ENCODE measurements around the gene MITF.

Gene MITF

GRCh38 chr3:69842789-69843188, 103.5 kb downstream of the MITF start:
- DNase-seq: no peak

- DNase-seq: no peak
These were observed 105.4 kb downstream of the MITF start for GRCh38 chr3:69844706-69845105.

DNA sequence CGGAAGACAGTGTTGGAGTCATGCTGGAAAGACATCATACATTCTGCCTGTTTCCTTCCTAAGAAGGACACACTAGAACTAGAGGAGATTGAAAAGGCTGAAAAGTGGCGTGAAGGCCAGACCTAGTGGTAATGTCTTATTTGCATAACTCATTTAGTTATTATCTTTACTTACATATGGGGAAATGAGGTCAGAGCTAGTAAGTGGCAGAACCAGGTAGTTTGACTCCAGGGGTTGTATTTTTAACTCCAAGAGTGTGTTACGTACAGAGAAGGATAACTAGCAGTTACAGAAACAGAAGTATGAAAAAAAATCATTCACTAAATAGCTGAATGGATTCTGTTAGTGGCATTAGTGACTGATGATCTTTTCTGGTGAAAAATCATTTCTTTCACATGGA, 108.0 kb downstream of the MITF start:
- DNase-seq: no peak

DNA sequence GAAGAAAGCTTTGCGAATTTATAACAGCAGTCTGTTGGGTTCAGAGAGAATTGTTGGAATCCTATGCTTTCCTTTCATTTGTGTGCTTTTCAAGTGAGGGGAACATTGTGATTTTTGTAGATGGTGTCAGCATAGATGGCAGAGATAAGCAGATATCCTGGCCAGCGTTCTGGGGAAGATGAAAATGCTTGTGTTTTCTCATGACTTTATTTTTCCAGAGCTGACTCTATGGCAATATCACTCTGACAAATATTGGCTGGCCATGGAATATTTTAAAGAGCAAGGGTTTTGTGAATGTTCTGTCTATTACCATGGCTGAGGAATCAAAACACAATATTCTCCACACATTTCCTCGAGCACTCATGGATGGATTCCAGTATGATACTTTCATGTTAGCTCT, 108.8 kb downstream of the MITF start:
- DNase-seq: no peak

GRCh38 chr3:69850849-69851248, 111.6 kb downstream of the MITF start:
- DNase-seq: no peak

- no peak for DNase-seq
These were observed 113.8 kb downstream of the MITF start for GRCh38 chr3:69853027-69853426.

DNA sequence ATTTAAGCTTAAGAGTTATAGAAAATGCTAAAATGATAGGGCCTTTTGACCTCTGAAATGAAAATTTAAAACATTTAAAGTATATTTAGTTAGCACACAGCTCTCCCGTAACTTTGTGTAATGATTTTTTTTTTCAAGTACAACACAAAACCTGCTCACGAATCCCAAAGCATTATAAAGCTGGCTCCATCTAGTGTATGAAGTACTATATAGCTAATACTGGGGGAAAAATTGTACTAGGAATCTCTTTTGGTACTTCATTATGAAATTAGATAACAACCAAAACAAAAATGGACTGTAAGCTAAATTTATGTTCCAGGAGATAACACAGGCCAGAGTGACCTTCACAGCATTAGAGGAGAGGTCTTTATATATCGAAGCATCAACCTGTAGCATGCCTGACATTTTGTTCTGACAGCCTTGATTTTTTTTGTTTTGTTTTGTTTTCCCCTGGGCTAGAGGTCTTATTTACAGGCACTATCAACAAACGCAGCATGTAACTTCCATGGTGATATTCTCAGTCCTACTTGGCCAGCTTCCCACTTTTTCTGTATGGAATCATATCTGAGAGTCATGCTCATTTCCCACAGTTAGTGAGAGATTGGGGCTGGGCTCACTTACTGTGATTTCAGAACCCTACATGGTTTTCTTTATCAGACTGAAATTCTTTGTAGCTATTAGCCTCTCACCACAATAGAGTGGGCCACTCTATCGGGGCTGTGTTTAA, 116.3 kb downstream of the MITF start:
- DNase-seq: no peak

DNA sequence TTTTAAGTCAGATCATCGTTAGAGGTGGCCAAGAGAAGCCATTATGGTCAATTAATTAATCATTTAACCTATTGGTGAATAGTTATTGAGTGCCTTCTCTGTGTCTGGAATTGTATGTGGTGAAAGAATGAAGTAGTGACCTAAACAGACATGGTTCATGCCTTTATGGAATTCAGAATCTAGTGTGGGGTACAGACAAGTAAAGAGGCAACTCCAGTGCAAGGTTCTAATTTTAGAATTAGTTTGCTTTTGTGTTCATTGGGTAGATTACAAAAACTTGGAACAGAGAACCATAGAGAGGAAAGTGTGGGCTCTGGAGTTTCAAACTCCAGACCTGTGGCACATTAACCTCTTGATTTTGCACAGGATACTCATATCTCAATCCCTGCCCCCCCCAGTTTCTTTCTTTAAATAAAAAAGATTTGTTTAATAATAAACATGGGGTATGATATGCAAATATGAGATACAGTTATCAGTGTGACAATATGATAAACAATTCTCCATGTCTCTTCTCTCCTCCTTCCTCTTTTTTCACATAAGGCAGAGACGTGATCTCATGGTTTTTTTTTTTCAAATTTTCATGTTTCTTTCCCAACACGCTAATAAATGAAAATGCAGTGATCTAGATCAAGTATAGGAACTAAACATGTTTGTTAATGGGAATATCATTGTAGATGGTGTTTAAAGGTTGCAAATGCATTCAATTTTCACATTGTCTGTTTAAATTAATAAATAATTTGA, 117.9 kb downstream of the MITF start:
- no peak for DNase-seq

DNA sequence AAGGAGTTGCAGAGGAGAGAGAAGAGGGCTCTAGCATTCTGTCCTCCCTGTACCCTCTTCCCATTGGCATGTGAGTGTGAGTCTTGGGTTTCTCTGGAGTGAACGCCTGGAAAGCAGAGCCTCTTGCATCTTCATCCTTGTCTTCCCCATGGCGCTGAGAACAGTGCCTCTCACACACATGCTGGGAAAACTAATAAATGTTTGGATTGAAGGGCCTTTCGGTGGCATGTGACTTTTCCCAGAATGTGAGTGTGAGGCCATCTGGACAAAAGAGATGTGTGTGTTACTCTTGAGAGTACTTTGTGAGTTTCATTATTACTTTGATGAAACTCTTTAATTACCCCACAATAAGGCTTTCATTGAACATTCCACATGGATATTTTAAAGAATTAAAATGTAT, 122.3 kb downstream of the MITF start:
- no peak for DNase-seq

- DNase-seq: no peak
These were observed 124.9 kb downstream of the MITF start for GRCh38 chr3:69864141-69864540.

DNA sequence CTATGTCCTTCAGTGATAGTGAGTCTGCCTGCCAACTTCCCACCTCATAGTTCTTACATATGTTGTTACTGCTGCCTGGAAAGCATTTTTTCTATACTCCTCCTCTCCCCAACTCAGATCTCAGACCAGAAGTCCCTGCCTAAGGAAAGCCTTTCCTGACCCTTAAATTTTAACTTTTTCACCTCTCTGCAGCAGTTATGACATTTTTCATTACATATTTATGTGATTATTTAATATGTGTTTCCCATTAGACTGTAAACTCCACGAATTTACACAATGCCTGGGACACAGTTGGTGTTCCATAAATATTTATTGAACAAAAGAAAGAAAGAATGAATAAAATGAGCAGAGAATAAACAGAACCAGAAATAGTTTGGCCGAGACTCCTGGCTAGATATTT, 125.5 kb downstream of the MITF start:
- no peak for DNase-seq

DNA sequence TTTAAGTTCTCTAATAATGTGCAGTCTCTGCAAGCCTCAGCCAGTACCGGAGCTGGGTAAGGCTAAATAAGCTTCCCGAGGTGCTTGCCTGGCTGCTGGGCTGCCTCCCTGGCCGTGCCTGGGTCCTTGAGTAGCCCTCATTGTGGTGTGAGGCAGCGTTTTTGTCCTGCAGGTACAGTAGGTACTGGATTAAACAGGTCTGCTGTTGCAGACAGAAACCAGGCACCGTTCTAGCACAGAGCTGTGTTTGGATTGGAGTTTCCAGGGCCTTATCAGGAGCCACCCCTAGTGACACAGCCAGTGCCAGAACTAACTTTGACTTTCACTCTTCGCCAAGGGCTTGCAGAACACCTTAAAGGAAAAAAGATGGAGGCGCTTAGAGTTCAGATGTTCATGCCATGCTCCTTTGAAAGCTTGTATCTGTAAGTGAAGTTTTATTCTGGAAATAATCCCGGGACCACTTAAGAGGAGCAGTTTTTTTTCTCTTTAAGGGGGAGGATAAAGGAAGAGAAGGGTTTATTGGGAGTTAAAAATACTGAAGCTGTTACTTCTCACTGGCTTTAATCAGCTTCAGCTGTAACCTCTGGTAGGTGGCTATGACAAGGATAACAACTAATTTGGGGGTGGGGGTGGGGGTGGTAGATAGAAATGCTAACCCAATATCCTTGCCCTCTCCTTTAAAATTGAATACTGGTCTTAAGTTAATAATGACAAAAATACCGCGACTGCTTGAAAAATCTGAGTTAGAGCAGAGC, 126.8 kb downstream of the MITF start:
- no peak for DNase-seq

- DNase-seq: no peak
These were observed 127.9 kb downstream of the MITF start for GRCh38 chr3:69866988-69867720.

DNA sequence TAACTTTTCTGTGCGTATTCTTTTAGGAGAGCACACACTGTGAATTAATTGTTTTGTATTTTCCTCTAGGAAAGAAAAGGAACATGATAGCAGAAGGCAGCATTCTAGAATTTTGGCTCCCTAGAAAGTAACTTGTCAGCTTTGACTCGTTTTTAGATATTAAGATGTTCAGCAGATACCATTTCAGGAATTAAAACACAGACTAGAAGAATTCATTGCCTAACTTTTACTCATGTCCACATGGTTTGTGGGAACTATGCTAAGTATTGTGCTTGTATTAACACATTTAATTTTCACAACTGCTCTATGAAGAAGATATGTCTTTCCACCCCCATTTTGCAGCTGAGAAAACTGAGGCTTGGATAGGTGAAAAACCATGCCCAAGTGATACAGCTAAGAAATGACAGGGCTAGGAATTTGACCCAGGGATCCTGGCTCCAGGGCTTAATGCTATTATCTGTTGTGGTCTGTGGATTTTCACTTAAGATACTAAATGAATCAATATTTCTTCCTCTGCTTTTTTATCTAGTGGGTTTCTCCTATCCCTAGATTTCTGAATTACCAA, 128.8 kb downstream of the MITF start:
- DNase-seq: no peak

DNA sequence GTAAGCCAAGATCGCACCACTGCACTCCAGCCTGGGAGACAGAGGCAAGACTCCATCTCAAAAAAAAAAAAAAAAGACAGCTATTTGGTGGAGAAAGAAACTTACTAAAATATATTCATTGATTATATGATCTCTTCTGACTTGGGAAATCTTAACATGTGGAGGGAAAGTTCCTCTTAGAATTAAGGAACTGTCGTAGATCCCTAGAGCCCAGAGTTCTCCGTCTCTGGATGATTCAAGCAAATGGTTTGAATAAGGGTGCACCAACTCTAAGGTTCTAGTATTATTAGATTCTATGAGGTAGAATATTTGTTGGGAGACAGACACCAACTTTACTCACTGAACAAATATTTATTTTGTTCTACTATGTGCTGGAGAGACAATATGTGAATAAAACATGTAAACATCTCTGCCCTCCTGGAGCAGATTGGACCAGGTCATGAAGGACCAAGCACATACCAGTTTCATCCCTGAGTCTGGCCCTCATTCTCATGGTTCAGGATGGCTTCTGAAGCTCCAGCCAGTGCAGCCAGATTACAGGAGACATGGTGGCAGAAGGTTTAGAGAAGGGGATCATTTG, 129.7 kb downstream of the MITF start:
- DNase-seq: no peak

- no peak for DNase-seq
These were observed 130.4 kb downstream of the MITF start for GRCh38 chr3:69869643-69870042.

GRCh38 chr3:69871251-69871650, 132.0 kb downstream of the MITF start:
- no peak for DNase-seq

- no peak for DNase-seq
These were observed 132.6 kb downstream of the MITF start for GRCh38 chr3:69871868-69872267.

DNA sequence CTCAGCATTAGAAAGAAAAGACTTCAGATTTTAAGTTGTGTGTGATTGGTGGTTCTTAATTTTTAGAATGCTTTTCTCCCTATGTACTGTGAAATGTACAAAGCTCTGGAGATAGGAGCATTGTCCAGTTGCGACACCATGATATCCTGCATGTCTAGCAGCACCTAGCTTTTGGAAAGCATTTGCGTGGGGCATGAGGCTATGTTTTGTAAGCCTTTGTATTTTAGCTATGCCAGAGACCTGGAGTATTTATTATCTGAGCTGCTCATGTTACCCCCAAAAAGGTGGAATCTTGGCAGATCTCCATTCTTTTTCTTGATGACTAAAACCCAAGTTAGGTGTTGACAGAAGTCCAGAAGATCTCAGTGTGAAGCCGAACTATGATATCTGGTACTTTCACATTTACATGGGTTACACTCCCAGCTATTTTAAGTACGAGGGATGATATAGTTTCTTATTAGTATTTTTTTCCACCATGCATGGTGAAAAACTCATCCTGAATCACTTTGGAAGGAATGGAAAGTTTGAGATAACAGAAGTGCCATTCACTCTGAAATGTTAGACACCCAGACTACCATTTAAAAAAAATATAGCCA, 133.6 kb downstream of the MITF start:
- DNase-seq: no peak

- no peak for DNase-seq
These were observed 136.8 kb downstream of the MITF start for GRCh38 chr3:69876073-69876472.

- no peak for DNase-seq
These were observed 139.0 kb downstream of the MITF start for GRCh38 chr3:69878254-69878653.

DNA sequence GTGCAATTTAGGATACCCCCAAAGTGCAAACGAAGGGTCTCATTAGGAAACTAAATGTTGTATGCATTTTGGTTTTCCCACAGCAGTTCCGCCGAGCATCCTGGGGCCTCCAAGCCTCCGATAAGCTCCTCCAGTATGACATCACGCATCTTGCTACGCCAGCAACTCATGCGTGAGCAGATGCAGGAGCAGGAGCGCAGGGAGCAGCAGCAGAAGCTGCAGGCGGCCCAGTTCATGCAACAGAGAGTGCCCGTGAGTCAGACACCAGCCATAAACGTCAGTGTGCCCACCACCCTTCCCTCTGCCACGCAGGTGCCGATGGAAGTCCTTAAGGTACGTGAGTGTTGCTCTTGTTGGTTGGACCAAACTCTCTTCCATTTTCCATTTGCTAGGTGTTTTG, 139.8 kb downstream of the MITF start:
- no peak for DNase-seq

All from activated CD8-positive, alpha-beta memory T cell treated with anti-CD3 and anti-CD28 coated beads for 24 hours (primary cell).